Endodermal cell (in vitro differentiated cells): Measurements from ENCODE around the gene COL6A3. TPM values are rescaled to one million over a fixed set of nuclear protein-coding genes. Genes with fewer than 3 reads are reported as not detected.

Source experiments
- DNase-seq: peaks from one replicate; pipeline ENCODE4 v3.0.0-alpha.2; 2017
- H3K27ac ChIP-seq: 2 replicates; pipeline ENCODE4 v1.5.1; 2013; ENCODE audit warnings: mild to moderate bottlenecking, low read depth, low read length, moderate library complexity
- H3K27me3 ChIP-seq: 2 replicates; pipeline ENCODE4 v1.6.1; 2013; ENCODE audit warnings: mild to moderate bottlenecking, low read length, moderate library complexity; ENCODE audit not compliant: insufficient read depth, control insufficient read depth, poor library complexity, severe bottlenecking
- H3K36me3 ChIP-seq: 2 replicates; pipeline ENCODE4 v1.7.0; 2013; ENCODE audit warnings: mild to moderate bottlenecking, low read length, moderate library complexity; ENCODE audit not compliant: control insufficient read depth, insufficient read depth
- H3K4me1 ChIP-seq: one replicate; pipeline ENCODE4 v1.7.0; 2013; ENCODE audit warnings: low read length; ENCODE audit not compliant: control insufficient read depth, insufficient read depth
- H3K4me3 ChIP-seq: 2 replicates; pipeline ENCODE4 v1.5.1; 2013; ENCODE audit warnings: mild to moderate bottlenecking, low read length, moderate library complexity
- H3K9ac ChIP-seq: 2 replicates; pipeline ENCODE4 v1.6.1; 2013; ENCODE audit warnings: mild to moderate bottlenecking, low read length, moderate library complexity; ENCODE audit not compliant: poor library complexity, severe bottlenecking; ENCODE audit errors: extremely low read depth
- H3K9me3 ChIP-seq: 2 replicates; pipeline ENCODE4 v1.6.1; 2013; ENCODE audit warnings: mild to moderate bottlenecking, low read length, moderate library complexity; ENCODE audit not compliant: control insufficient read depth
- H3K27ac Mint-ChIP-seq: 2 replicates; pipeline ENCODE4 v1.8.0; 2020; ENCODE audit warnings: mixed read lengths
- H3K27me3 Mint-ChIP-seq: 2 replicates; pipeline ENCODE4 v1.8.0; 2021; ENCODE audit warnings: mild to moderate bottlenecking, mixed read lengths; ENCODE audit not compliant: insufficient read depth
- H3K36me3 Mint-ChIP-seq: 2 replicates; pipeline ENCODE4 v1.8.0; 2020; ENCODE audit warnings: low read depth, mixed read lengths
- H3K4me1 Mint-ChIP-seq: 2 replicates; pipeline ENCODE4 v1.8.0; 2020; ENCODE audit warnings: mixed read lengths
- H3K4me3 Mint-ChIP-seq: 2 replicates; pipeline ENCODE4 v1.8.0; 2020; ENCODE audit warnings: mild to moderate bottlenecking, moderate library complexity, mixed read lengths
- H3K9me3 Mint-ChIP-seq: 2 replicates; pipeline ENCODE4 v1.8.0; 2020; ENCODE audit warnings: mild to moderate bottlenecking, mixed read lengths
- CTCF ChIP-seq: fragments of 200-600 bp; sonication (generic); conservative IDR thresholded peaks from 2 replicates; pipeline ENCODE4 v1.5.0; 2021; ENCODE audit warnings: antibody characterized with exemption, mild to moderate bottlenecking
- WGBS, 2 experiments: methylation state at CpG; one replicate each; pipeline versions ENCODE4 v1.1.5 to v1.1.7; 2013; ENCODE audit warnings: missing lambda C conversion rate in 2 of 2, mixed read lengths in 1 of 2; ENCODE audit not compliant: insufficient coverage in 1 of 2, insufficient read length in 1 of 2; 5-methylcytosine and 5-hydroxymethylcytosine counted together
- total RNA-seq, 2 donors: library from RNA; stranded (reverse); fragmentation: NEBNext Ultra II Directional in 1 of 2; extraction: Animal tissue kit (Norgen Biotek cat#: 25700) in 1 of 2; gene quantifications; 2 replicates in 1 of 2; 3 replicates in 1 of 2; pipeline ENCODE4 v1.2.1, GENCODE V29; 2021

The COL6A3 gene
- total RNA-seq, 2 donors from 2014 or later, result 0.40 to 1.2 TPM

- Mint-ChIP-seq H3K36me3 (no peaks in the 10 kb centered on the region), H3K27me3 (peaks cover 55% of the 10 kb centered on the region), H3K4me1 (no peaks in the 10 kb centered on the region), H3K9me3 (no peaks in the 10 kb centered on the region), H3K27ac (no peak overlapping the region), H3K4me3 (no peak overlapping the region)
- DNase-seq, result no peak
- Histone ChIP-seq H3K9me3 (no peaks in the 10 kb centered on the region), H3K27ac (no peak overlapping the region), H3K9ac (no peak overlapping the region), H3K4me3 (no peak overlapping the region), H3K4me1 (no peaks in the 10 kb centered on the region), H3K36me3 (no peaks in the 10 kb centered on the region), H3K27me3 (peaks cover 62% of the 10 kb centered on the region)
- 93 to 95% methylated on average over 3 to 4 of the region's 4 CpGs for whole genome bisulfite sequencing, 2 experiments
- TF ChIP-seq CTCF, result no peak
Observed at GRCh38 chr2:237393523-237393922, 20.4 kb downstream of the COL6A3 start.

- H3K36me3 Mint-ChIP-seq, result no peaks in the 10 kb centered on the region
- H3K27ac Mint-ChIP-seq, result no peak overlapping the region
- Histone ChIP-seq H3K4me1 (no peaks in the 10 kb centered on the region), H3K27me3 (peaks cover 49% of the 10 kb centered on the region), H3K9ac (no peak overlapping the region), H3K9me3 (no peaks in the 10 kb centered on the region), H3K27ac (no peak overlapping the region), H3K36me3 (no peaks in the 10 kb centered on the region), H3K4me3 (no peak overlapping the region)
- no peak overlapping the region for H3K4me3 Mint-ChIP-seq
- H3K4me1 Mint-ChIP-seq, result no peaks in the 10 kb centered on the region
- DNase-seq, result no peak
- TF ChIP-seq CTCF, result no peak
- peaks cover 2% of the 10 kb centered on the region for H3K9me3 Mint-ChIP-seq
- WGBS, 2 experiments, result 95% methylated on average over 1 of the region's 1 CpG; no CpG with 5 or more reads in 1 of the 2 experiments
- peaks cover 45% of the 10 kb centered on the region for H3K27me3 Mint-ChIP-seq
Observed at GRCh38 chr2:237392186-237392585, 21.8 kb downstream of the COL6A3 start.

GRCh38 chr2:237391140-237391539 lies 22.8 kb downstream of the COL6A3 start:
- TF ChIP-seq CTCF, result no peak
- H3K27me3 Mint-ChIP-seq, result peaks cover 37% of the 10 kb centered on the region
- H3K27ac ChIP-seq, result no peak overlapping the region
- no peaks in the 10 kb centered on the region for H3K36me3 ChIP-seq
- no peaks in the 10 kb centered on the region for H3K4me1 Mint-ChIP-seq
- H3K9me3 ChIP-seq, result no peaks in the 10 kb centered on the region
- H3K4me3 Mint-ChIP-seq, result no peak overlapping the region
- peaks cover 2% of the 10 kb centered on the region for H3K9me3 Mint-ChIP-seq
- H3K27me3 ChIP-seq, result peaks cover 39% of the 10 kb centered on the region
- 92 to 96% methylated on average over 3 to 5 of the region's 5 CpGs for WGBS, 2 experiments
- no peaks in the 10 kb centered on the region for H3K36me3 Mint-ChIP-seq
- DNase-seq, result no peak
- no peaks in the 10 kb centered on the region for H3K4me1 ChIP-seq
- H3K4me3 ChIP-seq, result no peak overlapping the region
- H3K9ac ChIP-seq, result no peak overlapping the region
- H3K27ac Mint-ChIP-seq, result no peak overlapping the region
